Measurements from ENCODE around the gene ZNF322.
A peak's percentile ranks its signal among the peaks of the same experiment; 100 is the strongest.

ZNF322 gene

DNA sequence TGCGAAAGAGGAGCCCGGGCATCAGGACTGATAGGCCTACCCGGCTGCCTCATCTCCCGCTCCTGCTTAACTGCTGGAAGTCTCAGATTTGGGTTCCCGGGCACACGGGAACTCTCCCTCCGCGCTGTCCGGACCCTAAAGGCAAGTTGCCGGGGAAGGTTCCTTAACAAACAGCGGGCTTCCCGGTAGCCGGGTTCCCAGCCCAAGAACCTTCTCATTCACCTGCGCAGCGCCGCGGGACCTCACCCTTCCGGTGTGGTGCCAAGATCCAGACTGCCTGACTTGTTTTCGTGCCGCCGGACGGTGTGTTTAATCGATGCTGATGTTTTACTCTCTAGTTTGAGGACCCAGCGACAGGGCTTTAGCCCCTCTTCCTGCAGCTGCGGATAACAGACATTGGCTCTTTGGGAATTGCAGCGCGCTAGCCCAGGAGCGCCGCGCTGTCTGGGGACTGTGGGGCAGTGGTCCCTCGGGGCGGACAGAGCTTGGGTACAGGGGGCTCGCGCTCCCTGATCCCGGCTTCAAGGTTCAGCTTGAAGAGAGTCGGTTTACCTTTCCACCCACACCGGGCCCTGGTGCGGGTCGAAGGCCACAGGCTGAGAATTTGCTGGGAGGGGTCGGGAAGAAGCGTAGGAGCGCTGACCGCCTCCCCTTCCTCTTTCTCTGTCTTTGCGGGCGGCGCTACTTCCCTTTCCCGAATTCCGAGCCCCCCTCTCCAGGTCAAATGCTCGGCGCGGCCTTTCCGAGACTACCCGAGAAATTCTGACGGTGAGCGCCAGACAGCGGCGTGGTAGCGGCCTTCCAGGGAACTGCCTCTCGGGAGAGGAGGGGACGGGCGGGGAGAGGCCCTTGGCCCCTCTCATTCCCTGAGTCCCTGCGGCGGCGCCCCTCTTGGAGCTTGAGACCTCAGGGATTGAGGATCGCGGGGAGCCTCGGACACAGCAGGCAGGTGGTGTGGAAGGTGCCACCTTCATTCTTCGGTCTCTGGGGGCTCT is 45.6 kb downstream of the ZNF322 start:
- peak; percentile 6 for DNase-seq (ENCODE audit: low spot score)

DNA sequence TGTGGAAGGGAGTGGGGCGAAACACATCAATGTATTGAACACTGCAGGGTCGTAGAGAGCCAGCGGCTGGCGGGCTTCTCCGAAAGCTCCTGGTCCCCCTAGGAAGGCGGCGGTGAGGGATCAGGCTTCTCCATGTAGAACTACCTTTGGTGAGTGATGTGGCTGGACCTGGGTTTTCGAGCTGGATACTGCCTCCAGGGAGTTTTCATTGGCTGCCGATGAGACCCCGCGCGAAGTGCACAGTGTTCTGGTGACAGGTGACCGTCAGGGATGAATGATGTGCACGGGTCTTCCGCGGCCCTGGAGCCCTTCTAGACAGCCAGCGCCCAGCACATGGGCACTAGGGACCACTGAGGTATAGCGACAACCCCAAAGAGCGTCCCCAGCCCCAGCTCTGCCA is 46.3 kb downstream of the ZNF322 start:
- no peak for DNase-seq (ENCODE audit: low spot score)

DNA sequence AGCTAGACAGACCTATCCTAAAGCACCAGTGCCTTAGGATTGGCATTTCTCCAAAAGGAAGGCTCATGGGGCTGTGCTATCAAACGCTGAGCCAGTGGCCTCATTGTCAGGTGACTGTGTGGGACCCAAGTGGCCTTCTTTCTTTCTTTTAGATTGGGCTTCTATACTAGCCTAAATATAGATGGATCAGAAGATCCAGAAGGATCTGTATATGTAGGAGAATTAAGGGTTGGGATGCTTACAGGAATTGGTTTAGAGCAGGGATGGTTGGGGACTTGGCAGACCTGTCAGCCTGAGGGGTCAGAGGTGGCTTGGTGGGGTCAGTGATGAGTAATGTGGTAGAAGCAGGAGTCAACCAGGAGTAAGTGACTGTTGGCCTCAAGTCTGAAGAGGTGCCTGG is 47.9 kb downstream of the ZNF322 start:
- DNase-seq (ENCODE audit: low spot score), result no peak

DNA sequence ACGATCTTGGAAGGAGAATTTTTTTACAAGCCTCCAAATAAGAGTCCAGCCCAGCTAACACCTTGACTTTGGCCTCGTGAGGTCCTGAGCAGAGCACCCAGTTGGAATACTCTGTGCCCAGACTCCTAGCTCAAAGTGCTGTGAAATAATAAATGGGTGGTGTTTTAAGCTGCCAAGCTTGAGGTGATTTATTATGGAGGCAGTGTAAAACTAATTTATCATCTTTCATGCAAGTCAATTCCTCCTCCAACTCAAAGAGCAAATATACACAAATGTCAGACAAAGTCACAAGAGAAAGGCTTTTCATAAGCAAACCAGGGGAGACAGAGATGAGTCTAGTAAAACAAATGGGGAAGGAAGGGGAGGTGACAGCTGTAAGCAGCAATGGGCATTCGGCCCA is 50.1 kb downstream of the ZNF322 start:
- DNase-seq (ENCODE audit: low spot score), result no peak

DNA sequence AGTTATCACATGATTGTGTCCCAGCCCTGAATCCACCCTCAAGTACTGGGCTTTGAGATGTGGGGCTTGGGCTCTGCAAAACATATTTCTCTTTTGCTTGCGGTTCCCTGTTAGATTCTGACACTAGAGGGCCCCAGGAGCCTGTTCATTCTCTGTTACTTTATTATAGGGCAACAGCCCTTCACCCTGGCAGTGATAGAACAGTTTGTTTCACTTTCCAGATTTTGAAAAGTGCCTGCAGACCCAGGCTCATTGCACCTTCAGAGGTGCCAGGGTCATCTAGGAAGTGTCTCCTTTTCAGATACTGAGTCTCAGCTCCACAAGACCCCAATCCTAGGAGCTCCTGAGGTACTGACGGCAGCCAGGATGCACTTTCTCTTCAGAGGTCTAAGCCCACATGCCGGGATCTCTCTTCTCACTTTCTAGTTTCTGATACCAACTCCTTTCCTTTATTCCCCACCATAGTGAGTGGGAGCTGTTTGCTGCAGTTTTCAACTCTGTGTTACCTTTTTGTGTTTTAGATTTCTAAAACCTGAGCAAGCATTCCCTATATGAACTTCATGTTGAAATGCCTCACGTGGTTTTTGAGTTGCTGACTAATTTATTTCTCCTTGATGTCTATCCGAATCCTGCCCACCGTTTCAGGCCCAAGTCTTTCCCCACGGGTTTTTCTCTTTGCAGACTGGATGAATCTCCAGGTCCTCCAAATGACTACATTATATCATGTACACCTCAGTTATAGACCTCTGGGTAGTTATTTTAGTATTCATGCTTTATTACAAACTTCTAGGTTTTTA is 51.9 kb downstream of the ZNF322 start:
- peak; percentile 68 for DNase-seq (ENCODE audit: low spot score)

DNA sequence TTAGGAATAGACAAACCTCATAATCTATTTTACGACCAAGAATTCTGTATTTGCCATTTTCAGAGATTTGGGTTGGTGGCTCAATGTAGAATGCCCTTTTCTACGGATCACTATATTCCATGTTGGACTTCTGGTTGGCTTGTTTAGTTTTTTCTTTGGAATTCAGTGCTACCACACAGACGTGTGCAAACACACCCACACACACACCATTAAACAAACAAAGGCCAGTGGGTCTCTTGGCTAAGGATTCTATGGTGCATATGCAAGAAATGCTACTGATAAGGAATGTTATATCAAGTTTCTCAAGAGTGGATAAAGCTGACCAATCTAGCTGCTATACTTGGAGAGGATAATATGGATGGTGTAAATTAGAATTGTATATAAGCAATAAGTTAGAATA is 54.7 kb downstream of the ZNF322 start:
- no peak for DNase-seq (ENCODE audit: low spot score)

DNA sequence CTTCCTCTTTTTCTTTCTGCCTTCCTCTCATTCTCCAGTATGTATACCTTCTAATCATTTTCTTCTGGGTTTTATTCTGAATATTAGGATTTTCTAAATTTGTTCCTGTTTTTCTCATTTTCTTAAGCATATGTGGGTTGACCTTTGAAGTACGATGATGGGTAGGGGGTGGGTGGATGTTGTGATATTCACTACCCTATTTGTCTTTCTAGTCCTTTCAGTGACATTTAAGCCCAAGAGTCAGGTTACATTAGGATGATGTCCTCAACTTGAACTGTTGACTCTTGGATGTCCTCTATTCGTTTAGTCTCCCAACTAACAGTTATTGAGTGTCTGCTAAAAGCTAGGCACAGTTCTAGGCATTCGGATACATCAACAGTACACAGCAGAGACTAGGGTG is 55.5 kb downstream of the ZNF322 start:
- DNase-seq (ENCODE audit: low spot score), result no peak

DNA sequence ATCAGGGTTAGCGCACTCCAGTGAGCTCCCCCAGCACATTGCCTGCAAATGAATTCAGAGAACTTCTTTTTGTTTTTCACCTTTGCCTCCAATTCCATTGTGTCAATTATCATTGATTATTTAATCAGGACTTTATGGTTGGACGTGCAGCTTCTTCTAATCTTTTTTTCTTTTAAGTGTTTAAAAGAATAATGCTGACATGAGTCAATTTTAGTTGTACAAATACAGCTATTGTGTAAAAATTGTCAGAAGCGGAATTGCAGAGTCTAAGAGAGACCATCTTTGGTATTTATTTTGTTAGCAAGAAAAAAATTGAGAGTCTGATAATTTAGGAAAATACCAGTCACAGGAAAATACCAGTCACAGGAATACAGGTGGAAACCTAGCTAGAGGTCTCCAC is 57.3 kb downstream of the ZNF322 start:
- DNase-seq (ENCODE audit: low spot score), result no peak

DNA sequence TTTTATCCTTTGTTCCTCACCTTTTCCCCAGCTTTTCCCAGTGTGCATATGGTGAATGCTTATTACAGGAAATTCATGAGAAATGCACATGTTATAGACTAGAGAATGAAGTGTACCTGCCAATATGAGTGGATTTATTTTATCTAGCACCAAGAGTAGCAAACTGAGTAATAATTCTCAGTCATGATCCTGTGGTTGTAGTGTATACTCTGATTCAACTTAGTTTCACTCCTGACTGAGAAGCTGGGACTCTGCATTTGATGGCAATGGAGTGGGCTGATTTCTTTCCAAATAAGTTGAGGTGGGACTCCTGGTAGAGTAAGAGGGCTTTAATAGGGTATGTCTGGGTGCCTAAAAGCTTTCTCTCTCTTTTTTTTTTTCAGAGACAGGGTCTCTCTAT is 58.8 kb downstream of the ZNF322 start:
- DNase-seq (ENCODE audit: low spot score), result no peak

DNA sequence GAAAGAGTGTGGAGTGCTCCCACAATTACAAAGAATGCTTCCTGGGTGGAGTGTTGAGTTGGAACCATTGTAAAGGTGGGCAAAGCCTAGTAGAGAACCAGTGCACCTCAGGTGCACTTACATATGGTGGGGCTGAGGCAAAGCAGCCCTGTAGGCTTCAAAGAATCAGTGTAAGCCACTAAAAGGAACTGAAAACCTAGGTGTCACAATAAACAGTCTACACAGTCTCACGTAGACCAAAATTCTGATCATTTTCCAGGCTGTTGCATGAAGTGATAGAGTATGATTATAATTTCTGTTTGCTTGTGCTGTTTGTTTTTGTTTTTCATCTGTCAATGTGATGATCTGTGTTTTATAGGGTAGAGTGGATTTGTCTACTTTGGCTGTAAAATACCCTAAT is 60.0 kb downstream of the ZNF322 start:
- DNase-seq (ENCODE audit: low spot score), result no peak

DNA sequence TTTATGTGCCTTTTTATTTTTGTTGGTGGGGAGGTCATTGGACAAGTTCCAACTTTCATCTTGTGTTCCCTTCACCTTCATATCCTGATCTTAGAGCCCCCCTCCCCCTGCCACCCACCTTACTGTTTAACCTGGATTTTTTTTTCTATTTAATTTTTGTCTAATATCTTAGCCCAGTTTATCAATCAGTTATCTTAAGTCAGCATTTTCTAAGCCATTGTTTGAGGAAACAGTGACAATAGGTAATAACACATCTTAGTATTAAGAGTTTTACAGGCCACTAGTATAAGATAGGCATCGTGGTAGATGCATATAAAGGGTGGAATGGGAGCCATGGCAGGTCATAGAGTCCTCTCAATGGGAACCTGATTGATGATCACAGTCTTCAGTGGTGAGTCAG is 60.4 kb downstream of the ZNF322 start:
- no peak for DNase-seq (ENCODE audit: low spot score)

DNA sequence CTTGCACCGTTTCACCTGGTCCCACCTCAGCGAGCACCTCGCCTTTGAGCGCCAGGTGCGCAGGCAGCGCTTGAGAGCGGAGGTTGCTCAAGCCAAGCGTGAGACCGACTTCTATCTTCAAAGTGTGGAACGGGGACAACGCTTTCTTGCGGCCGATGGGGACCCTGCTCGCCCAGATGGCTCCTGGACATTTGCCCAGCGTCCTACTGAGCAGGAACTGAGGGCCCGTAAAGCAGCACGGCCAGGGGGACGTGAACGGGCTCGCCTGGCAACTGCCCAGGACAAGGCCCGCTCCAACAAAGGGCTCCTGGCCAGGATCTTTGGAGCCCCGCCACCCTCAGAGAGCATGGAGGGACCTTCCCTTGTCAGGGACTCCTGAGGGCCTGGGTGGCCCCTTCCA is 61.3 kb downstream of the ZNF322 start:
- DNase-seq (ENCODE audit: low spot score), result no peak

DNA sequence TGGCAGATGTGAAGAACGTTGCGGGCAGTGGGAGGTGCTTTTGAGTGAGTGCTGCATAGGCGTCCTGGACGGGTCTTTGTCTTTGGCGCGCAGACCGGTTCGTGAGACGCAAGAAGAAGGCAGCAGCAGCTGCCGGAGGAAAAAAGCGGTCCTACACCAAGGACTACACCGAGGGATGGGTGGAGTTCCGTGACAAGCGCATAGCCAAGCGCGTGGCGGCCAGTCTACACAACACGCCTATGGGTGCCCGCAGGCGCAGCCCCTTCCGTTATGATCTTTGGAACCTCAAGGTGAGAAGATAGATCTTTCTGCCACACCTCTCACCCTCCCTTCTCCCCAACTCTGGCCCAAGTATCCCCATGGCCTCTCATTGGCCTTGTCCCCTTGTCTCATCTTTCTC is 61.7 kb downstream of the ZNF322 start:
- no peak for DNase-seq (ENCODE audit: low spot score)

DNA sequence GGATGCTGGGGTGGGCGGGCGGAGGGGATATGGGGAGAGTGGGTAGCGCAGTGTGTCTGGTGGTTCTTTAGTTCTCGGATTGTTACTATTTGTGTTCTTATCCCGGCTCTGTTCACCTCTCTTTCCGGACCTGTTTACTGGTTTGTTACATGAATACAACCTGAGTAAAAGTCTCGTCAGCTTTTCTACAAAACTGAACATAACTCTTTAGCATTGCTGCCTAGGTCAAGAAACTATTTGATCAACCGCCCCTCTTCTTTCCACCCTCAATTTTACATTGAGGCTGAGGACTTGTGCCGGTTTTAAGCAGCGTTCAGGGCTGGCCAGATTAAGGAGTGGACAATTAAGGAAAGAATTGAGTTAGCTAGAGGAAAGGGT is 62.2 kb downstream of the ZNF322 start:
- no peak for DNase-seq (ENCODE audit: low spot score)

DNA sequence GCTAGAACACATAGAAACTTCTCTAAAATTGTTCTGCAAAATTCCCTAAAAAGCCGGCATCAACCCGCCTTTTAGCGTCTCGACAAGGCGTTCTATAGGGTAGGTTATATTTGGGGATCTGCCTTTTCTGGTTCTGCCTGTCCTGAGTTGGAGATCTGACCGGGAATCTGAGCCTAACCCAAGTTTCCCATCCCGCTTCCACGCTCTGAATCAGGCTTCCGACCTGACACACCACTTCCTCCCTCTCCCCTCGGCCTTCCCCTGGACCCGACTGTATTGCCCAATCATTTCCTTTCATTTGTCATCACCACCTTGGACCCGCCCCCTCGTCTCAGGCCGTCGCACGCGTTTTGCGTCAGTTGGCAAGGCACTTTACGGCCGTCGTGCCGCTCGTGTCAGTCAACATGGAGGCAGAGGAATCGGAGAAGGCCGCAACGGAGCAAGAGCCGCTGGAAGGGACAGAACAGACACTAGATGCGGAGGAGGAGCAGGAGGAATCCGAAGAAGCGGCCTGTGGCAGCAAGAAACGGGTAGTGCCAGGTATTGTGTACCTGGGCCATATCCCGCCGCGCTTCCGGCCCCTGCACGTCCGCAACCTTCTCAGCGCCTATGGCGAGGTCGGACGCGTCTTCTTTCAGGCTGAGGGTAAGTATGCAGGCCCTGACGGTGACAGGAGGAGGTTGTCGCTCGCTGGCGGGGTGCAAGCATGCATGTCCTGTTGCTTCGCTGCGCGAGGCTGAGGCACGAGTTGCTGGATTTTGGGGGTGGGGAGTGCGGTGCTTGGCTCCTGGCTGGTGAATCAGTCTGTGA is 62.8 kb downstream of the ZNF322 start, which contains the start of gene ABT1:
TSS of gene ABT1 (plus strand) at position 375 of the 810 bp plus-strand sequence. CDS start at position 405, 30 bp downstream.
- DNase-seq (ENCODE audit: low spot score), result peak; percentile 98

DNA sequence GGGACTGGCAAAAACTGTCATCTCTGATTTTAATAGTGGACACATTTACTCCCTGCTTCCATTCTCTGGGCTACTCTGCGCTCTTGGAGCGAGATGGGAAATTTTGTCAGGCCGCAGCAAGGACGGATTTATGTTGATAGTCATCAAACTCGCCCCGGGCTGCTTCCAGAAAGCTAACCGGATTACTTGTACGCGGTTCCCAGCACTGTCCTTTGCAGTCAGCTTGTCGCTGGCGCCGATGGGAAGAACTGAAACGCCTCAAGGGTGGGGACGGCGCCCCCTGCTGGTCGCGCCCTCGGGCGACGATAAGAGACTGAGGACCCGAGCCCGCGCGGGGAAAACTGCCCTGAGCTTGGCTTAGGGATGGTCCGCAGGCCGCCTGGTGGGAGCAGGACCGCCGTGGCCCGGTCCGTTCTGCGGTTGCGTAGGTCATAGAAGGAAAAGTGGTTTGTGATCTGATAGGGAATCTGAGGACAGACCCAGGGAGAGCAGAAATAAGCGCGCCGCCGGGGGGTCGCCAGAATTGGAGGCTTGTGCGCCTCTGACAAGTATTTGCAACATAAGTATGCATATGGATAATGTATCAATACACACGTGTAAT is 63.8 kb downstream of the ZNF322 start:
- peak; percentile 89 for DNase-seq (ENCODE audit: low spot score)

DNA sequence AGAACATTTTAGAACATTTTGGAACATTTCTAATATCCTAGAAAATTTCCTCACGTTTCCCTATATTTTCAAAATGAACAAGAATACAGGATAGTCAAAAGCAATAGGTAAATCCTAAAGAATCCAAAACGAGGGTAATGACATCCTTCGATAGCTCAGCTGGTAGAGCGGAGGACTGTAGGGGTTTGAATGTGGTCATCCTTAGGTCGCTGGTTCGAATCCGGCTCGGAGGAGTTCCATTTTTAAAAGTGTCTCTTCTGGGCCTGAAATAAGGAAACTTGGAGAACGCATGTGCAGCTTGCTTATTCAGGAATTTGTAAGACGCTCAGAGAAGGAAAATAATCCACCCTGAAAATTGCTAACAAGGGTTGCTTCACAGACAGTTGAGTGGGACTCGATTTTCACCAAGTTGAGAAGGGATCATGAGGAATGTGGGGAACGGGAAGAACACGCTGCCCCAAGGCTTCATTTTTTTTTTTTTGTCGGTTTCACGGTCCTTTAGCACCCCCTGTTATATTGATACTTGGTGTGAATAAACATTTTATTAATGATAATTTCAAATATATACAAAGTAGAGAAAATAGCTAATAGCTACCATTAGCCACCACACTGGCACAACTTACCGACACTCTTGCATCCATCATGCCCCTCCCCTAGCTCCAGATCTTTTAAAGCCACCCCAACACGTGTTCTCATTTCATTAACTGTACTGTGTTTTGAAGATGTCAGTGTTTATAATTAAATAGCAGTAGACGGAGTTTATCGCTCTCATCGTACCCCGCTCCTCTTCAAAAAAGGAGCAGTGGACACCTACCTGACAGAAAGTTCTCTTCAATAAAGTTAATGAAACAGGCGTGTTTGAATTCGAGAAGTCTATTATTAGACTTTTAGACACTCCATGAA is 64.6 kb downstream of the ZNF322 start:
- peak; percentile 92 for DNase-seq (ENCODE audit: low spot score)

DNA sequence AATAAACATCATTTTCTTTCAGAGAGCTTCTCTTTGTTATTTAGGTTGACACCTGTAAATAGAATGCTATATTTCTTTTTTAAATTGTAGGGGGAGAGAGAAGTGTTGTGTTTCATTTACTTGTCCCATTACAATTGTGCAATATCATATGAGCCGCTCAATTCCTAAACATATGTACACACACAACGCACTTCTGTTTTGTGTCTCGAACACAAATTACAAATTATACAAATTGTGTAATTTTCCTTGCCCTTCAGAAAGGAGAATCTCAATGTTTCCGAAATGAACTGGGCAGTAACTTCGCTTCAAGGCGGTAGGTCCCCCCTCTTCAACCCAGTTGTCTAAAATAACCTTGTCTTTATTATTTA is 65.4 kb downstream of the ZNF322 start:
- DNase-seq (ENCODE audit: low spot score), result no peak

DNA sequence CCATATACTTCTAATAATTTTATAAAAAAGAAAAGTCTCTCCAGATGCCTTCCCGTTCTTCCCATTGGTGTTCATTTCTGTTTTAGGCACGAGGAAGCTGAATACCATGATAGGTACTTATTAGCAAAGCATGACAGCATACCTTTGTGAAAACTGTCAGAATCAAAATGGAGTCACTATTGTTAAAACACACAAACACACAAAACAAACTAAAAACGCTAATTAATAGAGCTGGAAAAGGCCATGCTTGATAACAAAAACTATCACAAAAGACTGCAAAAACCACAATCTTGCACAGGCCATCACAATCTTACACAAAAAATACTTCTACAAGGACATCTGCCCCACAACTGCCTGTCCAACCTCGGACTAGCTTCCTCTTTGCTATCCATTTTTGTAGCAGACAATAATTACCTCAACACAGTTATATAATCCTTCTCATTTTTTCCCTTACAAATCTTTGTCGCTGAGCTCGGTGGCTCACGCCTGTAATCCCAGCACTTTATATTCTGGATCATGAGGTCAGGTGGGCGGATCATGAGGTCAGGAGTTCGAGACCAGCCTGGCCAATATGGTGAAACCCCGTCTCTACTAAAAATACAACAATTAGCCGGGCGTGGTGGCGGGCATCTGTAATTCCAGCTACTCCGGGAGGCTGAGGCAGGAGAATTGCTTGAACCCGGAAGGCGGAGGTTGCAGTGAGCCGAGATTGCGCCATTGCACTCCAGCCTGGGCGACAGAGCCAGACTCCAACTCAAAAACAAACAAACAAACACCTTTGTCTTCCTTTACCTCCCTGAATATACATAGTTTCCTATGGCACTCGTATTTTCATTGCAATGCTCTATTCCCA is 66.0 kb downstream of the ZNF322 start:
- no peak for DNase-seq (ENCODE audit: low spot score)

DNA sequence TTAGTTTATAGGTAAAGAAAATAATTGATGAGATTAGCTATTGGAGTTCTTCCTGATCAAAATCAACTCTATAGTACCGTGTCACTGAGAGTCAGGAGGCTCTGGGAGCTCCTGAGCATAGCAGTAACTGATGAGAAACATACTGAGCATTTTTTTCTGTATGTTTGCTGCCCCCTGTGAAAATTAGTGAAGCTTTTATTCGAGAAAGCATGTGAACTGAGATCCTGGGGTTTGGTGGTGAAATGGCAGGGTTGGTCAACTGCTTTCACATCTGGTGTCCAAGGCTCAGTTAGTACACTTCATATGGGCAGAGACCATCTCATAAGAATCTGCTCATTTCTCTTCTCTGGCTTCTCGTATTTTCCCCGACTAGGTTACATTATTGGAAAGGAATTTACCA is 66.9 kb downstream of the ZNF322 start:
- DNase-seq (ENCODE audit: low spot score), result no peak
